ENCODE results near the gene NEIL1. TPM values are rescaled to one million over a fixed set of nuclear protein-coding genes. Genes with fewer than 3 reads are reported as not detected.

The NEIL1 gene
- total and polyA plus RNA-seq, 2 of the 8 experiments (the other 6 are each of a cell fraction or from before 2014, with no cell fraction given), result 10.4 to 10.9 TPM

- H3K79me1 ChIP-seq (ENCODE audit: low read depth, low read length), result no peaks in the 10 kb centered on the region
- H3K18ac ChIP-seq (ENCODE audit: extremely low read depth, low read length), result no peak overlapping the region
- H2BK5ac ChIP-seq (ENCODE audit: low read depth, low read length), result no peak overlapping the region
- H3K23me2 ChIP-seq (ENCODE audit: low read depth, low read length), result no peaks in the 10 kb centered on the region
- H3K79me2 ChIP-seq (ENCODE audit: control insufficient read depth in 1 of 2, insufficient read depth in 2 of 2, low read length in 2 of 2), result no peaks in the 10 kb centered on the region
- WGBS, 2 experiments (ENCODE audit: extremely low coverage in 1 of 2, insufficient coverage in 1 of 2, insufficient read length in 1 of 2, insufficient replicate concordance in 2 of 2, low coverage in 1 of 2, low lambda C conversion rate in 2 of 2, missing lambda C conversion rate in 1 of 2), result 94% methylated on average over 5 of the region's 5 CpGs; no CpG with 5 or more reads in 1 of the 2 experiments
- H4K5ac ChIP-seq (ENCODE audit: insufficient read length, low read depth, low read length), result no peak overlapping the region
- POLR2A ChIA-PET (ENCODE audit: partially characterized antibody), result no interaction called here
- no peak overlapping the region for H2AK5ac ChIP-seq (ENCODE audit: low read depth, low read length)
- no peak overlapping the region for H4K91ac ChIP-seq (replicated peaks; ENCODE audit: insufficient read length, low read length)
- H3K9me3 ChIP-seq (ENCODE audit: insufficient read depth in 2 of 2, low read depth in 1 of 2, low read length in 1 of 2), result no peaks in the 10 kb centered on the region
- H3K27ac ChIP-seq (ENCODE audit: low read depth, low read length), result no peak overlapping the region
- H3K14ac ChIP-seq (ENCODE audit: insufficient read length), result no peak overlapping the region
- H3K9ac ChIP-seq (replicated peaks in 1 of 4; ENCODE audit: extremely low read depth in 1 of 4, low read depth in 3 of 4, low read length in 3 of 4), result no peak overlapping the region
- no peaks in the 10 kb centered on the region for H3K36me3 ChIP-seq (ENCODE audit: control insufficient read depth in 2 of 4, insufficient read depth in 4 of 4, low read length in 3 of 4)
- TF ChIP-seq ATF3 (IDR thresholded peaks at IDR 0.05; ENCODE audit: insufficient read depth, low read depth, low read length) (no peak), ASH2L (IDR thresholded peaks at IDR 0.05; ENCODE audit: low read length) (no peak), SAP30 (IDR thresholded peaks at IDR 0.05; ENCODE audit: insufficient read depth, insufficient replicate concordance, low read length) (no peak), POLR2AphosphoS5 (IDR thresholded peaks at IDR 0.05; ENCODE audit: low read depth, low read length) (no peak), SUZ12 (IDR thresholded peaks at IDR 0.05; ENCODE audit: low read length) (no peak), SP4 (IDR thresholded peaks at IDR 0.05; ENCODE audit: low read length) (no peak), HDAC2 (IDR thresholded peaks at IDR 0.05; ENCODE audit: borderline replicate concordance in 1 of 2, low read depth in 2 of 2, low read length in 2 of 2) (no peak), POLR2A (IDR thresholded peaks at IDR 0.05; ENCODE audit: control extremely low read depth in 1 of 2, low read depth in 2 of 2, low read length in 2 of 2) (no peak)
- no peaks in the 10 kb centered on the region for H3K4me1 ChIP-seq (replicated peaks in 1 of 4; ENCODE audit: control insufficient read depth in 3 of 4, insufficient read depth in 4 of 4, low read length in 3 of 4)
- no peak for FAIRE-seq
- H3K4ac ChIP-seq (replicated peaks; ENCODE audit: insufficient read length, low read depth, low read length), result no peak overlapping the region
- H2BK120ac ChIP-seq (replicated peaks; ENCODE audit: low read depth, low read length), result no peak overlapping the region
- no peak overlapping the region for H3K23ac ChIP-seq (ENCODE audit: insufficient read length)
- no peak overlapping the region for H3K4me3 ChIP-seq (ENCODE audit: extremely low read depth in 1 of 4, insufficient read depth in 2 of 4, low read depth in 3 of 4, low read length in 4 of 4)
- no peak overlapping the region for H4K8ac ChIP-seq (ENCODE audit: extremely low read depth, insufficient read depth, low read length)
- H4K20me1 ChIP-seq (replicated peaks in 1 of 2; ENCODE audit: control insufficient read depth in 1 of 2, insufficient read depth in 2 of 2, low read length in 2 of 2), result no peaks in the 10 kb centered on the region
- no peak overlapping the region for H3K4me2 ChIP-seq (ENCODE audit: insufficient read depth in 1 of 2, low read depth in 2 of 2, low read length in 2 of 2)
- H2AFZ ChIP-seq (ENCODE audit: low read length), result no peak overlapping the region
- H2BK12ac ChIP-seq (ENCODE audit: low read depth, low read length), result no peak overlapping the region
- no peak overlapping the region for H2BK20ac ChIP-seq (ENCODE audit: low read length)
- H3K56ac ChIP-seq (replicated peaks; ENCODE audit: insufficient read length, low read depth, low read length), result no peak overlapping the region
- no peak overlapping the region for H2BK15ac ChIP-seq (ENCODE audit: low read length)
- DNase-seq (ENCODE audit: low read depth in 1 of 2, low spot score in 2 of 2), result no peak
- H3K27me3 ChIP-seq (replicated peaks in 1 of 4; ENCODE audit: control insufficient read depth in 3 of 4, extremely low read depth in 1 of 4, insufficient read depth in 3 of 4, low read length in 3 of 4), result no peaks in the 10 kb centered on the region
- CTCF ChIA-PET (ENCODE audit: partially characterized antibody), result interaction anchor here (0.7 kb wide), 1 partner anchor 64 kb away, joined by 3 read pairs; no protein-coding TSS in a partner anchor
Measured at GRCh38 chr15:75314552-75315290, 32.1 kb upstream of the NEIL1 start.
